Activated CD4-positive, alpha-beta memory T cell treated with anti-CD3 and anti-CD28 coated beads for 36 hours (primary cell): Measurements from ENCODE around the gene GRIN3B. TPM values are rescaled to one million over a fixed set of nuclear protein-coding genes. Genes with fewer than 3 reads are reported as not detected.

Experiments
- CTCF ChIA-PET: fragments of 350-600 bp; sonication (Branson Sonifier 250); formaldehyde crosslinking; loops from one replicate; lab custom pipeline; 2021; ENCODE audit warnings: antibody characterized with exemption, inconsistent platforms; lab: Charles Lee
- POLR2A ChIA-PET: fragments of 350-600 bp; sonication (Branson Sonifier 250); formaldehyde crosslinking; loops from one replicate; lab custom pipeline; 2021; ENCODE audit warnings: antibody characterized with exemption; lab: Charles Lee
- DNase-seq: peaks from one replicate; pipeline ENCODE4 v3.0.0-alpha.2; 2020
- H3K27ac Mint-ChIP-seq: one replicate; pipeline ENCODE4 v1.8.0; 2021; ENCODE audit warnings: mixed read lengths
- H3K27me3 Mint-ChIP-seq: one replicate; pipeline ENCODE4 v1.8.0; 2021; ENCODE audit warnings: mixed read lengths
- H3K36me3 Mint-ChIP-seq: one replicate; pipeline ENCODE4 v1.8.0; 2021; ENCODE audit warnings: mixed read lengths
- H3K4me1 Mint-ChIP-seq: one replicate; pipeline ENCODE4 v1.8.0; 2021; ENCODE audit warnings: low read depth, mixed read lengths
- H3K4me3 Mint-ChIP-seq: one replicate; pipeline ENCODE4 v1.8.0; 2021; ENCODE audit warnings: mild to moderate bottlenecking, mixed read lengths
- H3K9me3 Mint-ChIP-seq: one replicate; pipeline ENCODE4 v1.8.0; 2021; ENCODE audit warnings: mixed read lengths
- intact Hi-C: fragments of 100-400 bp; cut with micrococcal nuclease; formaldehyde crosslinking; loops from one replicate; pipeline ENCODE4 v1.15.1; 2023
- total RNA-seq, 2 experiments: library from RNA; stranded (reverse); gene quantifications; one replicate each; pipeline ENCODE4 v1.2.3, GENCODE V29; 2021

Gene GRIN3B
- total RNA-seq, 2 experiments from 2014 or later: not detected

- no peaks in the 10 kb centered on the region for H3K27me3 Mint-ChIP-seq
- DNase-seq: no peak
- H3K27ac Mint-ChIP-seq: no peak overlapping the region
- H3K4me3 Mint-ChIP-seq: peak overlapping the region; percentile 52
- H3K9me3 Mint-ChIP-seq: no peaks in the 10 kb centered on the region
- ChIA-PET CTCF (interaction anchor here (1.1 to 6.9 kb wide), 2 partner anchors 65 to 121 kb away, joined by 3 to 189 read pairs; no protein-coding TSS in a partner anchor), POLR2A (interaction anchor here (0.8 kb wide), 1 partner anchor 61 kb away, joined by 3 read pairs; no protein-coding TSS in a partner anchor)
- peaks cover 20% of the 10 kb centered on the region for H3K4me1 Mint-ChIP-seq
- intact Hi-C loops: no loop called here
- peaks cover 6% of the 10 kb centered on the region for H3K36me3 Mint-ChIP-seq
Measured at GRCh38 chr19:986083-986482, 14.1 kb upstream of the GRIN3B start.

DNA sequence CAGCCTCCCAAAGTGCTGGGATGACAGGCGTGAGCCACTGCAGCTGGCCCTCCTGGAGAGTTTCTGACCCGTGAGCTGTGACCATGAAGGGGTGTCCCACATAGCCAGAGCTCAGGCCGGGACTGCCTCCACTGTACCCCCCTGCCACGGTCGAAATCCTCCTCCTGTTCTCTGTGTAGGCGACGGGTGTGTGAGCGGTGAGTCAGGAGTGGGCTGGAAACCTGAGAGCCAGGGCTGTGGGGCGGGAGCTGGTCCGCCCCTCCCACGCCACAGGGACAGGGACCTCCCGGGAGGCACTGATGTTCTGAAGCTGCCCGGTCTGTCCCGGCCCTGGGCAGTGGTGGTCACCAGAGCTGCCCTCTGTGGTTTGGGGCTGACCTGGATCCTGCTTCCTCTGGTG is 12.1 kb upstream of the GRIN3B start:
- Mint-ChIP-seq H3K27ac (no peak overlapping the region), H3K4me1 (peaks cover 20% of the 10 kb centered on the region), H3K36me3 (peaks cover 9% of the 10 kb centered on the region), H3K27me3 (no peaks in the 10 kb centered on the region), H3K4me3 (no peak overlapping the region), H3K9me3 (no peaks in the 10 kb centered on the region)
- ChIA-PET CTCF (interaction anchor here (1.1 to 1.5 kb wide), 2 partner anchors 9 to 11 kb away, joined by 3 read pairs; no protein-coding TSS in a partner anchor), POLR2A (no interaction called here)
- DNase-seq: no peak
- intact Hi-C loops: no loop called here

- DNase-seq: no peak
- POLR2A ChIA-PET: no interaction called here
Measured at GRCh38 chr19:988510-988909, 11.7 kb upstream of the GRIN3B start.

GRCh38 chr19:989381-990081 is 10.7 kb upstream of the GRIN3B start:
- H3K4me1 Mint-ChIP-seq: peaks cover 13% of the 10 kb centered on the region
- no peak overlapping the region for H3K4me3 Mint-ChIP-seq
- no peaks in the 10 kb centered on the region for H3K27me3 Mint-ChIP-seq
- H3K9me3 Mint-ChIP-seq: no peaks in the 10 kb centered on the region
- ChIA-PET CTCF (interaction anchor here (1.5 kb wide), 1 partner anchor 9 kb away, joined by 3 read pairs; no protein-coding TSS in a partner anchor), POLR2A (no interaction called here)
- intact Hi-C loops: no loop called here
- no peak for DNase-seq
- no peak overlapping the region for H3K27ac Mint-ChIP-seq
- H3K36me3 Mint-ChIP-seq: peaks cover 7% of the 10 kb centered on the region

More at GRCh38 chr19:988510-988909, 11.7 kb upstream of the GRIN3B start:
- H3K4me3 Mint-ChIP-seq: no peak overlapping the region
- no peak overlapping the region for H3K27ac Mint-ChIP-seq
- CTCF ChIA-PET: interaction anchor here (0.6 to 1.5 kb wide), 4 partner anchors 9 to 134 kb away, joined by 3 to 5 read pairs (median 3); no protein-coding TSS in a partner anchor
- H3K27me3 Mint-ChIP-seq: no peaks in the 10 kb centered on the region
- no peaks in the 10 kb centered on the region for H3K9me3 Mint-ChIP-seq
- intact Hi-C loops: no loop called here
- H3K36me3 Mint-ChIP-seq: peaks cover 9% of the 10 kb centered on the region
- peaks cover 20% of the 10 kb centered on the region for H3K4me1 Mint-ChIP-seq

- ChIA-PET CTCF (no interaction called here), POLR2A (no interaction called here)
- DNase-seq: no peak
- intact Hi-C loops: no loop called here
- Mint-ChIP-seq H3K4me1 (peaks cover 9% of the 10 kb centered on the region), H3K4me3 (no peak overlapping the region), H3K36me3 (peaks cover 7% of the 10 kb centered on the region), H3K9me3 (no peaks in the 10 kb centered on the region), H3K27ac (no peak overlapping the region), H3K27me3 (no peaks in the 10 kb centered on the region)
Measured at GRCh38 chr19:990119-990571, 10.1 kb upstream of the GRIN3B start.

DNA sequence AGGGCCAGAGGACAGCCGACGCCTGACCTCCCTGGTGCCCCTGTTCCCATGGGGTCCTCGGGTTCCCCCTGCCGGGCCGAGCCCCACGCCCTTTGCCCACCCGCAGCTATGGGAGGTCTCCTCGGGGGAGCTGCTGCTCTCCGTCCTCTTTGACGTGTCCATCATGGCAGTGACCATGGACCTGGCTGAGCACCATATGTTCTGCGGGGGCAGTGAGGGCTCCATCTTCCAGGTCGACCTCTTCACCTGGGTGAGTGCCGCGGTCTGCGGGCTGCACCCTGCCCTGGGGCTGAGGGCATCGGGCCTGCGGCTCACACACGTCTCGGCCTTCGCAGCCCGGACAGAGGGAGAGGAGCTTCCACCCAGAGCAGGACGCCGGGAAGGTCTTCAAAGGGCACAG is 9.5 kb upstream of the GRIN3B start:
- H3K4me3 Mint-ChIP-seq: no peak overlapping the region
- H3K27ac Mint-ChIP-seq: no peak overlapping the region
- ChIA-PET POLR2A (no interaction called here), CTCF (interaction anchor here (0.9 kb wide), 1 partner anchor 19 kb away, joined by 3 read pairs; no protein-coding TSS in a partner anchor)
- H3K9me3 Mint-ChIP-seq: no peaks in the 10 kb centered on the region
- intact Hi-C loops: no loop called here
- peaks cover 7% of the 10 kb centered on the region for H3K36me3 Mint-ChIP-seq
- H3K27me3 Mint-ChIP-seq: no peaks in the 10 kb centered on the region
- H3K4me1 Mint-ChIP-seq: peaks cover 4% of the 10 kb centered on the region
- no peak for DNase-seq

GRCh38 chr19:991174-991931 is 8.9 kb upstream of the GRIN3B start:
- ChIA-PET POLR2A (no interaction called here), CTCF (interaction anchor here (0.9 kb wide), 1 partner anchor 20 kb away, joined by 3 read pairs; no protein-coding TSS in a partner anchor)
- Mint-ChIP-seq H3K27ac (no peak overlapping the region), H3K4me3 (no peak overlapping the region), H3K36me3 (peaks cover 7% of the 10 kb centered on the region), H3K4me1 (peaks cover 5% of the 10 kb centered on the region), H3K27me3 (no peaks in the 10 kb centered on the region), H3K9me3 (no peaks in the 10 kb centered on the region)
- DNase-seq: peak; percentile 79
- intact Hi-C loops: no loop called here

DNA sequence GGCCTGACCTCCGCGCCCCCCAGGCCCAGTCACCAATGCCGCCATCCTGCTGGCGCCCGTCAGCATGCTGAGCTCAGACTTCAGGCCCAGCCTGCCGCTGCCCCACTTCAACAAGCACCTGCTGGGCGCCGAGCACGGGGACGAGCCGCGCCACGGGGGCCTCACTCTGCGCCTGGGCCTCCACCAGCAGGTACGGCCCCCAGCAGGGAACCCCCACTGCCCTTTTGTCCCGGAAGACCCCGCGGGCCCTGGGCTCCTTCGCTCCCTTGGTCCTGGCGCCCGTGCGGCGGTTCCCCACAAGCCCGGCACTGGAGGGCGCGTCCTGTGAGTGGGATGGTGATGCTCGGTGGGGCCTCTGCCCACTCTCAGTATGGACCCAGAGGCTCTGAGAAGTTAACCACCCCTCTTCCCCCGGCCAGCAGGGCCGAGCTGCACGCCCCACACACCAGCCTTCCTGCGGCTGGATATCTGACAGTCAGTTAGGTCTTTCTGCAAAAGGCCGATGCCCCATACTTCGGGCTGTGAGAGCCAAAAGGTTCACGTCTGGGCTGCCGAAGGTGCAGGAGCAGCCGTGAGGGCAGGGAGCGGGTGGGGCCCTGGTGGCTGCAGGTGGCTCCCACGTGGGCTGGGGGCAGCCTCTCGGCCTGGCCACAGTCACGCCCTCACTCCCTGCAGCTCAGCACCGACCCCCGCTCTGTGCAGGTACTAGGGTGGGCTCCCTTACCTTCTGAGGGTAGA is 8.1 kb upstream of the GRIN3B start:
- ChIA-PET POLR2A (no interaction called here), CTCF (no interaction called here)
- DNase-seq: no peak
- Mint-ChIP-seq H3K9me3 (no peaks in the 10 kb centered on the region), H3K36me3 (peaks cover 9% of the 10 kb centered on the region), H3K4me1 (peaks cover 6% of the 10 kb centered on the region), H3K4me3 (no peak overlapping the region), H3K27me3 (peaks cover 3% of the 10 kb centered on the region), H3K27ac (no peak overlapping the region)
- intact Hi-C loops: no loop called here

DNA sequence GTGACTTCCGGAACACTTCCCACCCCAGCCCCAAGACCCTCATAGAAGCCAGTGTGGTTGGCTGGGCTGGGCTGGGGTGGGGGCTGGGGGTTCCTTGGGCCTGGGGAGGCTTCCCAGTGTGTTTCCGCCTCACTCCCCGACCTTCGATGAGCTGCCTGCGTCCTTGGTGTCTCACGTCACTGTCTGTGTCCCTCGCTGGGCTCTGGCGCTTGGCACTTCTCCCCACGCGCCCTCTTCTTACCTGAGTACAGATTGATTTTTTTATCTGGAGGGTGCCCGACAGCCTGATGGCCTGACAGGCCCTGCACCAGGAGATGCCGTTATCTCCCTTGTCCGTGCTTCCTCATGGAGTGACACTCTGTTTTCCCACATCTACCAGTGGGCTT is 7.6 kb upstream of the GRIN3B start:
- DNase-seq: no peak
- Mint-ChIP-seq H3K4me3 (no peak overlapping the region), H3K27me3 (peaks cover 5% of the 10 kb centered on the region), H3K4me1 (peaks cover 6% of the 10 kb centered on the region), H3K36me3 (peaks cover 9% of the 10 kb centered on the region), H3K27ac (no peak overlapping the region), H3K9me3 (no peaks in the 10 kb centered on the region)
- POLR2A ChIA-PET: no interaction called here
- CTCF ChIA-PET: no interaction called here
- intact Hi-C loops: no loop called here

DNA sequence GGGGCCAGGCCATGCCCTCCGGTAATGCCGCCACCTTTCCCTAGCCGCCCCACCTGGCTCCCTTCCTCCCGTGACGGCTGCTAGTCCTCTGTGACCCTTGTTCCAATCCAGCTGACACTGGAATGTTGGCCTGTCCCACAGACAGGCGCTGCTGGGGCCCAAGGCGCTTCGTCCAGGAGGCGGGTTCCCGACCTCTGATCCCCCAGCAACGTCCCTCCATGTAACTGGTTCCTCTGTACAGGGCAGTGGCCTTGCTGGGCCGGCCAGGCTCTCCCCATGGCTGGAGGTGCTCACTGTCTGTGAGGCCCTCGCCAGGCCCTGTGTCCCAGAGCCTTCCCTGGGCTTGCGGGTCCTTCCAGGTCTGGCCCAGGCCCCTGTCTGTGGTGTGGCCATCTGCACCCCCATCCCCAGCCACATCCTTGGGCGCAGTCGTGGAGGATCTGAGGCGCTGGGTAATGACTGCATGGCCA is 6.8 kb upstream of the GRIN3B start:
- Mint-ChIP-seq H3K9me3 (no peaks in the 10 kb centered on the region), H3K27ac (no peak overlapping the region), H3K4me3 (no peak overlapping the region), H3K27me3 (peaks cover 12% of the 10 kb centered on the region), H3K36me3 (peaks cover 9% of the 10 kb centered on the region), H3K4me1 (peaks cover 10% of the 10 kb centered on the region)
- intact Hi-C loops: no loop called here
- DNase-seq: no peak
- ChIA-PET POLR2A (no interaction called here), CTCF (no interaction called here)

DNA sequence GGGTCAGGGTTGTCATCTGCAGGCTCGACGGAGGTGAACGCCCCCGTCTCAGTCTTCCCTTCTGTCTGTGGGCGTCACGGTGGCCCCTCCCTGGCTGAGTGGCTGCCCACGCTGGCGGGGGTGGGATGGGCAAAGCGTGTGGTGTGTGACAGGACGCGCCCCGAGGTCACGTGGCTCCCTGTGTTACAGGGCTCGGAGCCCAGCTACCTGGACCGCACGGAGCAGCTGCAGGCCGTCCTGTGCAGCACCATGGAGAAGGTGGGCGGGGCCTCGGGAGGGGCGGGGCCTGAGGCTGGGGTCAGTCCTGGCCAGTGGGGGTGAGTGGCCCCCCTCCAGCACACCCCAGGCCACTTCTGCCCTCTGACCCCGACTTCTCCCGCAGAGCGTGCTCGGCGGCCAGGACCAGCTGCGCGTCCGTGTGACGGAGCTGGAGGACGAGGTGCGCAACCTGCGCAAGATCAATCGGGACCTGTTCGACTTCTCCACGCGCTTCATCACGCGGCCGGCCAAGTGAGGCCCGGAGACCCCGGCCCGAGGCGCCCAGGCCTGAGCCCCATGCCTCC is 6.3 kb upstream of the GRIN3B start:
- Mint-ChIP-seq H3K36me3 (peaks cover 9% of the 10 kb centered on the region), H3K4me1 (peaks cover 10% of the 10 kb centered on the region), H3K4me3 (no peak overlapping the region), H3K9me3 (no peaks in the 10 kb centered on the region), H3K27me3 (peaks cover 15% of the 10 kb centered on the region), H3K27ac (no peak overlapping the region)
- ChIA-PET CTCF (no interaction called here), POLR2A (no interaction called here)
- intact Hi-C loops: no loop called here
- no peak for DNase-seq
